IMR-90 (cell line): ENCODE data around the gene LRRC10B. TPM values are rescaled to one million over a fixed set of nuclear protein-coding genes. Genes with fewer than 3 reads are reported as not detected.

Experiments
- ATAC-seq: fragments of 200-7000 bp; cut with Tn5 transposase; 2 replicates; pipeline ENCODE4 v1.9.1; 2020; ENCODE audit warnings: low read depth, mild to moderate bottlenecking, moderate library complexity
- BruUV-seq: library from RNA; stranded (reverse); fragments of 400-500 nt; replicated peaks from 2 replicates; lab custom pipeline; 2021; lab: Mats Ljungman, UMichigan
- CTCF ChIA-PET: fragments of 300-600 bp; formaldehyde crosslinking; extraction: SDS; loops from one replicate; lab custom pipeline; 2021; ENCODE audit warnings: antibody characterized with exemption; lab: Yijun Ruan, JAX
- POLR2A ChIA-PET: fragments of 300-600 bp; sonication (Branson Sonifier 250); formaldehyde crosslinking; loops from one replicate; lab custom pipeline; 2022; ENCODE audit warnings: antibody characterized with exemption; ENCODE audit not compliant: unreplicated experiment; lab: Charles Lee
- DNase-seq: peaks from one replicate; pipeline ENCODE4 v3.0.0; 2013
- H2AFZ ChIP-seq: replicated peaks from 2 replicates; pipeline ENCODE3; 2013; ENCODE audit warnings: low read length, mild to moderate bottlenecking; ENCODE audit not compliant: poor library complexity
- H2AK5ac ChIP-seq: 2 replicates; pipeline ENCODE4 v1.6.1; 2013; ENCODE audit warnings: low read depth, low read length, inconsistent platforms
- H2AK9ac ChIP-seq: replicated peaks from 2 replicates; pipeline ENCODE3; 2013; ENCODE audit warnings: mild to moderate bottlenecking, low read depth, low read length, moderate library complexity; ENCODE audit not compliant: poor library complexity
- H2BK120ac ChIP-seq: 2 replicates; pipeline ENCODE4 v1.6.1; 2013; ENCODE audit warnings: low read depth, low read length, inconsistent platforms
- H2BK15ac ChIP-seq: 3 replicates; pipeline ENCODE4 v1.6.1; 2013; ENCODE audit warnings: low read depth, low read length, inconsistent platforms
- H2BK20ac ChIP-seq: 2 replicates; pipeline ENCODE4 v1.6.1; 2013; ENCODE audit warnings: low read depth, mild to moderate bottlenecking, inconsistent platforms, low read length, moderate library complexity
- H2BK5ac ChIP-seq: 2 replicates; pipeline ENCODE4 v1.6.1; 2013; ENCODE audit warnings: mild to moderate bottlenecking, low read depth, low read length, inconsistent platforms; ENCODE audit not compliant: poor library complexity, severe bottlenecking
- H3K14ac ChIP-seq: replicated peaks from 2 replicates; pipeline ENCODE4 v1.6.1; 2013; ENCODE audit warnings: low read depth, low read length, inconsistent platforms
- H3K18ac ChIP-seq: 2 replicates; pipeline ENCODE4 v1.6.1; 2013; ENCODE audit warnings: low read depth, low read length, control low read depth
- H3K23ac ChIP-seq: 2 replicates; pipeline ENCODE4 v1.6.1; 2013; ENCODE audit warnings: low read depth, low read length, inconsistent platforms
- H3K27ac ChIP-seq: 2 replicates; pipeline ENCODE4 v1.5.1; 2013; ENCODE audit warnings: mild to moderate bottlenecking, control low read depth, low read length; ENCODE audit not compliant: insufficient read depth
- H3K27me3 ChIP-seq: 2 replicates; pipeline ENCODE4 v1.6.1; 2013; ENCODE audit warnings: low read length; ENCODE audit not compliant: control insufficient read depth, insufficient read depth
- H3K36me3 ChIP-seq: 2 replicates; pipeline ENCODE4 v1.6.1; 2013; ENCODE audit warnings: low read length, mixed read lengths; ENCODE audit not compliant: control insufficient read depth, insufficient read depth
- H3K4ac ChIP-seq: 2 replicates; pipeline ENCODE4 v1.6.1; 2013; ENCODE audit warnings: low read depth, low read length, inconsistent platforms
- H3K4me1 ChIP-seq: 2 replicates; pipeline ENCODE4 v1.6.1; 2013; ENCODE audit warnings: low read length, mixed read lengths; ENCODE audit not compliant: control insufficient read depth, insufficient read depth
- H3K4me2 ChIP-seq: 2 replicates; pipeline ENCODE4 v1.6.1; 2013; ENCODE audit warnings: low read depth, mild to moderate bottlenecking, control low read depth, low read length, moderate library complexity
- H3K4me3 ChIP-seq: 2 replicates; pipeline ENCODE4 v1.5.1; 2013; ENCODE audit warnings: low read depth, mild to moderate bottlenecking, control low read depth, low read length, moderate library complexity; ENCODE audit not compliant: insufficient read depth
- H3K56ac ChIP-seq: 2 replicates; pipeline ENCODE4 v1.6.1; 2013; ENCODE audit warnings: low read length, inconsistent platforms; ENCODE audit not compliant: insufficient read depth; ENCODE audit errors: extremely low read depth
- H3K79me1 ChIP-seq, 2 experiments: 2 replicates each; pipeline ENCODE4 v1.6.1; 2013; ENCODE audit warnings: low read length in 2 of 2, inconsistent platforms in 1 of 2, low read depth in 1 of 2
- H3K9ac ChIP-seq: 2 replicates; pipeline ENCODE4 v1.6.1; 2013; ENCODE audit warnings: low read depth, low read length, control low read depth
- H3K9me1 ChIP-seq: 2 replicates; pipeline ENCODE4 v1.6.1; 2013; ENCODE audit warnings: low read length, inconsistent platforms; ENCODE audit not compliant: insufficient read depth
- H3K9me3 ChIP-seq: 2 replicates; pipeline ENCODE4 v1.6.1; 2013; ENCODE audit warnings: low read length; ENCODE audit not compliant: control insufficient read depth, insufficient read depth
- H4K20me1 ChIP-seq: 2 replicates; pipeline ENCODE4 v1.6.1; 2013; ENCODE audit warnings: low read length, inconsistent platforms; ENCODE audit not compliant: insufficient read depth
- H4K5ac ChIP-seq: 2 replicates; pipeline ENCODE4 v1.6.1; 2013; ENCODE audit warnings: mild to moderate bottlenecking, low read depth, low read length, control low read depth
- H4K8ac ChIP-seq, 2 experiments: 2 replicates each; pipeline ENCODE4 v1.6.1; 2013; ENCODE audit warnings: low read depth in 2 of 2, low read length in 2 of 2, control low read depth in 1 of 2, inconsistent platforms in 1 of 2
- H4K91ac ChIP-seq: 2 replicates; pipeline ENCODE4 v1.6.1; 2013; ENCODE audit warnings: low read depth, low read length, inconsistent platforms; ENCODE audit not compliant: insufficient read depth
- CEBPB ChIP-seq: IDR thresholded peaks from 2 replicates; pipeline ENCODE4 v1.6.1; 2012; ENCODE audit warnings: low read depth, low read length, improper control_type of control experiment
- CHD1 ChIP-seq: IDR thresholded peaks from 2 replicates; pipeline ENCODE4 v1.6.1; 2012; ENCODE audit warnings: low read depth, low read length, improper control_type of control experiment
- CTCF ChIP-seq: conservative IDR thresholded peaks from 2 replicates; pipeline ENCODE4 v1.5.1; 2012; ENCODE audit warnings: mild to moderate bottlenecking, low read depth, low read length, improper control_type of control experiment
- ELK1 ChIP-seq: fragments of 150-350 bp; IDR thresholded peaks from 2 replicates; pipeline ENCODE4 v1.6.1; 2016; ENCODE audit warnings: low read depth, mild to moderate bottlenecking, low read length, moderate library complexity, borderline replicate concordance
- FOS ChIP-seq: fragments of 150-350 bp; IDR thresholded peaks from 2 replicates; pipeline ENCODE4 v1.6.1; 2016; ENCODE audit warnings: low read depth, low read length
- MAFK ChIP-seq: IDR thresholded peaks from 2 replicates; pipeline ENCODE4 v1.6.1; 2012; ENCODE audit warnings: low read depth, low read length, improper control_type of control experiment
- MAZ ChIP-seq: IDR thresholded peaks from 2 replicates; pipeline ENCODE4 v1.6.1; 2012; ENCODE audit warnings: low read depth, mild to moderate bottlenecking, low read length, improper control_type of control experiment, moderate library complexity, borderline replicate concordance
- NFE2L2 ChIP-seq: fragments of 150-350 bp; IDR thresholded peaks from 2 replicates; pipeline ENCODE4 v1.6.1; 2016; ENCODE audit warnings: low read depth, mild to moderate bottlenecking, low read length
- RAD21 ChIP-seq: IDR thresholded peaks from 2 replicates; pipeline ENCODE4 v1.6.1; 2012; ENCODE audit warnings: low read length, improper control_type of control experiment
- RCOR1 ChIP-seq: IDR thresholded peaks from 2 replicates; pipeline ENCODE4 v1.6.1; 2012; ENCODE audit warnings: mild to moderate bottlenecking, low read length, improper control_type of control experiment; ENCODE audit not compliant: insufficient replicate concordance
- RFX5 ChIP-seq: IDR thresholded peaks from 2 replicates; pipeline ENCODE4 v1.8.0; 2012; ENCODE audit warnings: low read depth, mild to moderate bottlenecking, low read length, moderate library complexity
- SMC3 ChIP-seq: fragments of 150-350 bp; IDR thresholded peaks from 2 replicates; pipeline ENCODE4 v1.6.1; 2016; ENCODE audit warnings: low read depth, mild to moderate bottlenecking, antibody characterized with exemption, low read length, moderate library complexity
- WGBS, 2 experiments: methylation state at CpG; one replicate each; pipeline versions ENCODE4 v1.1.5 to v1.1.7; 2013; ENCODE audit warnings: missing lambda C conversion rate in 2 of 2; ENCODE audit not compliant: insufficient read length in 1 of 2; ENCODE audit errors: extremely low coverage in 2 of 2; 5-methylcytosine and 5-hydroxymethylcytosine counted together
- dilution Hi-C: fragments of 300-500 bp; cut with HindIII; formaldehyde crosslinking; loops from one replicate; pipeline ENCODE4 v1.14.3; 2018; ENCODE audit warnings: low sequenced_read_pairs; ENCODE audit not compliant: unreplicated experiment
- in situ Hi-C: fragments of 300-500 bp; cut with MboI; formaldehyde crosslinking; loops from 3 replicates; pipeline ENCODE4 v1.14.3; 2019; ENCODE audit warnings: low sequenced_read_pairs, inconsistent platforms, mixed read lengths
- intact Hi-C: fragments of 100-400 bp; cut with micrococcal nuclease; formaldehyde crosslinking; loops from 2 replicates; pipeline ENCODE4 v1.10.0; 2022
- polyA plus RNA-seq, 3 experiments: library from polyadenylated mRNA; depleted of rRNA; stranded (reverse); fragments of >200 nt; gene quantifications; 2 replicates each; pipeline ENCODE4 v1.2.3, GENCODE V29; 2012; ENCODE audit warnings: low replicate concordance in 1 of 3
- total RNA-seq: library from RNA; depleted of rRNA; stranded (reverse); fragments of >200 nt; gene quantifications from 2 replicates; pipeline ENCODE4 v1.2.3, GENCODE V29; 2012

Gene LRRC10B
- total and polyA plus RNA-seq, 2 of the 4 experiments (the other 2 are of a cell fraction), result not detected

GRCh38 chr11:61481806-61482205, 26.7 kb upstream of the LRRC10B start:
- H4K8ac ChIP-seq, result no peak overlapping the region
- 40% methylated on average over 2 of the region's 10 CpGs; no CpG with 5 or more reads in 1 of the 2 experiments for WGBS, 2 experiments
- no peak overlapping the region for H3K4me2 ChIP-seq
- H2AK9ac ChIP-seq, result no peak overlapping the region
- H4K5ac ChIP-seq, result no peak overlapping the region
- peaks cover 23% of the 10 kb centered on the region; the same call in 1 of the 2 replicates for H3K27me3 ChIP-seq
- no peak for ATAC-seq
- intact Hi-C loops, result loop anchor here (1.0 kb wide), 1 partner anchor 35 kb away; no protein-coding TSS in a partner anchor
- no TSS peak for BruUV-seq
- dilution Hi-C loops, result no loop called here
- ChIA-PET CTCF (interaction anchor here (1.1 to 1.6 kb wide), 2 partner anchors 35 to 73 kb away, joined by 3 to 8 read pairs; no protein-coding TSS in a partner anchor), POLR2A (no interaction called here)
- no peak overlapping the region for H3K9ac ChIP-seq
- no peaks in the 10 kb centered on the region for H4K20me1 ChIP-seq
- H4K91ac ChIP-seq, result no peak overlapping the region
- H3K4me1 ChIP-seq, result no peaks in the 10 kb centered on the region
- H3K9me1 ChIP-seq, result no peaks in the 10 kb centered on the region
- H3K4me3 ChIP-seq, result no peak overlapping the region
- H3K56ac ChIP-seq, result no peak overlapping the region
- H3K18ac ChIP-seq, result no peak overlapping the region
- H2BK20ac ChIP-seq, result no peak overlapping the region
- H2BK5ac ChIP-seq, result no peak overlapping the region
- TF ChIP-seq NFE2L2 (no peak), FOS (no peak), SMC3 (no peak), CEBPB (no peak), RCOR1 (no peak), CHD1 (no peak), CTCF (no peak), MAZ (no peak), RFX5 (no peak), RAD21 (no peak), ELK1 (no peak), MAFK (no peak)
- no peak overlapping the region for H2BK120ac ChIP-seq
- no peak for DNase-seq
- no peaks in the 10 kb centered on the region for H3K79me1 ChIP-seq
- no peak overlapping the region for H3K4ac ChIP-seq
- no peak overlapping the region for H3K23ac ChIP-seq
- H3K9me3 ChIP-seq, result no peaks in the 10 kb centered on the region
- no peak overlapping the region for H3K27ac ChIP-seq
- H3K36me3 ChIP-seq, result no peaks in the 10 kb centered on the region
- no peak overlapping the region for H3K14ac ChIP-seq
- in situ Hi-C loops, result no loop called here
- no peak overlapping the region for H2AK5ac ChIP-seq
- no peak overlapping the region for H2AFZ ChIP-seq
- no peak overlapping the region for H2BK15ac ChIP-seq
